GM15510 (cell line): ENCODE measurements around the gene ATP6V0B.

Experiments
- POLR2A ChIP-seq: IDR thresholded peaks from 3 replicates; pipeline ENCODE4 v1.6.1; 2011; ENCODE audit warnings: borderline replicate concordance; ENCODE audit not compliant: insufficient read length; ENCODE audit errors: extremely low read depth

ATP6V0B gene

GRCh38 chr1:43994794-43995790 lies 20.3 kb downstream of the ATP6V0B start:
- TF ChIP-seq POLR2A: no peak

- no peak for TF ChIP-seq POLR2A
Observed at GRCh38 chr1:43995984-43996732, 21.4 kb downstream of the ATP6V0B start.

GRCh38 chr1:43996733-43997115 lies 22.0 kb downstream of the ATP6V0B start:
- TF ChIP-seq POLR2A: no peak

GRCh38 chr1:43997295-43997999 lies 22.7 kb downstream of the ATP6V0B start:
- no peak for TF ChIP-seq POLR2A

GRCh38 chr1:43998000-43998378 lies 23.2 kb downstream of the ATP6V0B start:
- no peak for TF ChIP-seq POLR2A

- no peak for TF ChIP-seq POLR2A
Observed at GRCh38 chr1:43999455-43999854, 24.7 kb downstream of the ATP6V0B start.

- no peak for TF ChIP-seq POLR2A
Observed at GRCh38 chr1:44000122-44000665, 25.4 kb downstream of the ATP6V0B start.

GRCh38 chr1:44002165-44002564 lies 27.4 kb downstream of the ATP6V0B start:
- no peak for TF ChIP-seq POLR2A

GRCh38 chr1:44002606-44003157 lies 27.9 kb downstream of the ATP6V0B start:
- TF ChIP-seq POLR2A: no peak

GRCh38 chr1:44008259-44008658 lies 33.5 kb downstream of the ATP6V0B start:
- no peak for TF ChIP-seq POLR2A

GRCh38 chr1:44010935-44011471 lies 36.2 kb downstream of the ATP6V0B start:
- no peak for TF ChIP-seq POLR2A

- no peak for TF ChIP-seq POLR2A
Observed at GRCh38 chr1:44012404-44012803, 37.6 kb downstream of the ATP6V0B start.

- no peak for TF ChIP-seq POLR2A
Observed at GRCh38 chr1:44012941-44013609, 38.3 kb downstream of the ATP6V0B start.

- no peak for TF ChIP-seq POLR2A
Observed at GRCh38 chr1:44013949-44014348, 39.2 kb downstream of the ATP6V0B start.
